ENCODE measurements around the gene CYTH3.

The CYTH3 gene

GRCh38 chr7:6146666-6147065 lies 125.8 kb downstream of the CYTH3 start:
- DNase-seq = no peak

- no peak for DNase-seq
Observed at GRCh38 chr7:6143997-6144396, 128.4 kb downstream of the CYTH3 start.

GRCh38 chr7:6142871-6143380 lies 129.5 kb downstream of the CYTH3 start:
- DNase-seq = no peak

- DNase-seq = no peak
Observed at GRCh38 chr7:6139189-6139996, 133.0 kb downstream of the CYTH3 start.

- DNase-seq = no peak
Observed at GRCh38 chr7:6136475-6136874, 135.9 kb downstream of the CYTH3 start.

- no peak for DNase-seq
Observed at GRCh38 chr7:6133249-6133648, 139.2 kb downstream of the CYTH3 start.

- no peak for DNase-seq
Observed at GRCh38 chr7:6130007-6130587, 142.3 kb downstream of the CYTH3 start.

- no peak for DNase-seq
Observed at GRCh38 chr7:6128205-6128604, 144.2 kb downstream of the CYTH3 start.

- no peak for DNase-seq
Observed at GRCh38 chr7:6127110-6127490, 145.3 kb downstream of the CYTH3 start.

- no peak for DNase-seq
Observed at GRCh38 chr7:6123843-6124242, 148.6 kb downstream of the CYTH3 start.

GRCh38 chr7:6121141-6121540 lies 151.3 kb downstream of the CYTH3 start:
- peak; percentile 59 for DNase-seq

GRCh38 chr7:6117533-6117932 lies 154.9 kb downstream of the CYTH3 start:
- DNase-seq = no peak

GRCh38 chr7:6116211-6116610 lies 156.2 kb downstream of the CYTH3 start:
- no peak for DNase-seq

All from NCI-H226 (cell line).